T1000 (cell line): ENCODE measurements around the gene DYSF.
"Not testable (repeated sequence)": the region's sequence is repeated elsewhere in the genome, so short reads cannot be mapped to it uniquely, and the experiment has no call there.

Experiments
- DNase-seq: peaks from one replicate; lab custom pipeline; 2025; ENCODE audit warnings: mixed read lengths; lab: John Stamatoyannopoulos, UW

Gene DYSF

DNA sequence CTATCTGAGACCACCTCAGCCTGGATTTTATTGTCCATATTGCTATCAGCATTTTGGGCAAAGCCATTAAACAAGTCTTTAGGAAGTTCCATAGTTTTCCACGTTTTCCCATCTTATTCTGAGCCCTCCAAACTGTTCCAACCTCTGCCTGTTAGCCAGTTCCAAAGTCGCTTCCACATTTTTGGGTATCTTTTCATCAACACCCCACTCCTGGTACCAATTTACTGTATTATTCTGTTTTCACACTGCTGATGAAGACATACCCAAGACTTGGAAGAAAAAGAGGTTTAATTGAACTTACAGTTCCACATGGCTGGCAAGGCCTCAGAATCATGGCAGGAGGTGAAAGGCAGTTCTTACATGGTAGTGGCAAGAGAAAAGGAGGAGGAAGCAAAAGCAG lies 204.9 kb downstream of the DYSF start:
- not testable (repeated sequence) for DNase-seq

DNA sequence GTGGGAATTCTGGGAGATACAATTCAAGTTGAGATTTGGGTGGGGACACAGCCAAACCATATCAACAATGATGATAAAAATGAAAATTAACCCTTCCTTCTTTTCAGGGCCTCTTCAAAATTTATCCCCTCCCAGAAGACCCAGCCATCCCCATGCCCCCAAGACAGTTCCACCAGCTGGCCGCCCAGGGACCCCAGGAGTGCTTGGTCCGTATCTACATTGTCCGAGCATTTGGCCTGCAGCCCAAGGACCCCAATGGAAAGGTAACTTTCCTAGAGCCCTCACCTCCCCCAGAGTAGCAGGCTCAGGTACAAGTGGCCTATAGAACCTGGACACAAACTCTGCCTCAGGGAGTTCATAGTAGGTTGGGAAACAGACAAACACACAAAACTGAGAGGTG lies 205.4 kb downstream of the DYSF start:
- DNase-seq, result no peak

DNA sequence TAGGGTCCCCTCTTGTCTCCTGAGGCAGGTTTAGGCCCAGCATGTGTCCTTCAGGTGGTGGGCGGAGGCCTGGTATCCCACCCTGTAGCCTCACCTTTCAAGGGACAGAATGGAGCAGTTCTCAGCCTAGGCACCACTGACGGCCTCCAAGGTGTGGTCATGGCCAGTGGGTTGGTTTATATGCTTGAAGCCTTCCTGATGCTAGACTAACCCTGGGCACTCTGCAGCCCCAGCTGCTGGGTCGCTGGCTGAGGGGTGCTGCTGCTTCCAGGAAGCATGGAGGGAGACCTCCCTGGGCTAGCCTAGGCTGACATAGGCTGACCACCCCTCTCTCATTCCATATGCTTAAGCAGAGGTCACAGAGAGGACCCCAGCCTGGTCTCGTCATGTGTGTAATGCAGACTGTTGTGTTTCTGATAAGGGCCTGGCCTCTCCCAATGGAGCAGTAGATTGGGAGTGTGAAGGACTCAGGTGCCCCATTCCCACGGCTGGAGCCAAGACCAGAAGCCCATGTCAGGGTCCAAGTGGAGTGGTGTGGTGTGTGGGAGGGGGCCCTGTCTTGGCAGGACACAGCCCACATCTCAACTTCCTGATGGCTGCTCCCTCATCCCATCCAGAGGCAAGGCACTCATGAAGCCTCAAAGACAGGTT lies 206.6 kb downstream of the DYSF start:
- no peak for DNase-seq

DNA sequence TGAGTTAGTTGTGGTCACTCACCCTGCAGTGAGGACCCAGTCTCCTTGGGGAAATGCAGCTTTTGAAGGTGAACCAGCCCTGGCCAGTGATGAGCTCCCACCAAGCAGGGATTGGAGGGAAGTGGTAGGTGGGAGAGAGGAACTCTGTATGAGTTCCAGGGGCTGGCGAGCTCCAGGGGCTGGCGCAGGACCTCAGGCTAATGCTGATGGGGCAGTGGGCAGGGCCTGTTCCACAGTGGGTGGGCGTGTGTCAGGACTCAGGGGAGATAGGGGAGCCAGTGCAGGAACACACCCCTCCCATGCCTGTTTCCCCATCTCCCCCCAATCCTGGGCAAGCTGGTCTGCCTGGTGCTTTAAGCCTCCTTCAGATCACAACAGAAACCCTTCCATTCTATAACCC lies 208.4 kb downstream of the DYSF start:
- DNase-seq, result no peak

DNA sequence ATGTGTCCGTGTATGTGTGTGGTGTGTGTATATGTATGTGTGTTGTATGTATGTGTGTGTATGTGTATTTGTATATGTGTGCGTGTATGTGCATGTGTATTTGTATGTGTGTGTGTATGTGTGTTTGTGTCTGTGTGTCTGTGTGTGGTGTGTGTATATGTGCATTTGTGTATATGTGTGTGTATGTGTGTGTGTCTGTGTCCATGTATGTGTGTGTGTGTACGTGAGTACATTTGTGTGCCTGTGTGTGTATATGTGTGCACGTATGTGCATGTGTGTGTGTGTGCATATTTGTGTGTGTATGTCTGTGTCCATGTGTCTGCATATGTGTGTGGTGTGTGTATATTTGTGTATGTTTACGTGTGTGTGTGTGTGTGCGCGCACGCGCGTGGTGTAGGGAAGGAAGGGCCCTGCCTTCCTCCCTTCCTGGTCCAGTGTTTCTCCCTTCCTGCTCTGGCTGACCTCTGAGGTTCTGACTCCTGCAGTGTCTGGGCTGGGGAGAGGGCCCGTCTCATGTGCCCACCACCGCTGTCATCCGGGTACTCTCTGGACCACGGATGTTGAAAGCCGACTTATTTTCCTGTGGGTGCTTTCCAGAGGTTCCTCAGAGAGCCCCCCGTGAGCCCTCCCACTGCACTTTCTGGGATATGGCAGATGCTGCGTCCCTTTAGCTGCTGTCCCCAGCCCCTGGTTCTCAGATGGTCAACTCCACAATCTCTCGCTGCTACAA lies 209.5 kb downstream of the DYSF start:
- DNase-seq, result no peak

DNA sequence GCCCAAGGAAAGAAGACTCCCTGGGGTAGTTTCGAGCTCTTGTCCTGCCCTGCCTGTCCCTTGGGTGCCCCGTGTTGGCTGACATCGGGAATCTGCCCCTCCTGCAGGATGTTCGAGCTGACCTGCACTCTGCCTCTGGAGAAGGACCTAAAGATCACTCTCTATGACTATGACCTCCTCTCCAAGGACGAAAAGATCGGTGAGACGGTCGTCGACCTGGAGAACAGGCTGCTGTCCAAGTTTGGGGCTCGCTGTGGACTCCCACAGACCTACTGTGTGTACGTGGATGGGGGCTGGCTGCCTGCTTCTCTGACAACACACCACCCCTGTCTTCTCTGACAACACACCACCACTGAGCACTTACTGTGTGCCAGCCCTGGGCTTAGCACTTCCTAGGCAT lies 210.8 kb downstream of the DYSF start:
- no peak for DNase-seq

DNA sequence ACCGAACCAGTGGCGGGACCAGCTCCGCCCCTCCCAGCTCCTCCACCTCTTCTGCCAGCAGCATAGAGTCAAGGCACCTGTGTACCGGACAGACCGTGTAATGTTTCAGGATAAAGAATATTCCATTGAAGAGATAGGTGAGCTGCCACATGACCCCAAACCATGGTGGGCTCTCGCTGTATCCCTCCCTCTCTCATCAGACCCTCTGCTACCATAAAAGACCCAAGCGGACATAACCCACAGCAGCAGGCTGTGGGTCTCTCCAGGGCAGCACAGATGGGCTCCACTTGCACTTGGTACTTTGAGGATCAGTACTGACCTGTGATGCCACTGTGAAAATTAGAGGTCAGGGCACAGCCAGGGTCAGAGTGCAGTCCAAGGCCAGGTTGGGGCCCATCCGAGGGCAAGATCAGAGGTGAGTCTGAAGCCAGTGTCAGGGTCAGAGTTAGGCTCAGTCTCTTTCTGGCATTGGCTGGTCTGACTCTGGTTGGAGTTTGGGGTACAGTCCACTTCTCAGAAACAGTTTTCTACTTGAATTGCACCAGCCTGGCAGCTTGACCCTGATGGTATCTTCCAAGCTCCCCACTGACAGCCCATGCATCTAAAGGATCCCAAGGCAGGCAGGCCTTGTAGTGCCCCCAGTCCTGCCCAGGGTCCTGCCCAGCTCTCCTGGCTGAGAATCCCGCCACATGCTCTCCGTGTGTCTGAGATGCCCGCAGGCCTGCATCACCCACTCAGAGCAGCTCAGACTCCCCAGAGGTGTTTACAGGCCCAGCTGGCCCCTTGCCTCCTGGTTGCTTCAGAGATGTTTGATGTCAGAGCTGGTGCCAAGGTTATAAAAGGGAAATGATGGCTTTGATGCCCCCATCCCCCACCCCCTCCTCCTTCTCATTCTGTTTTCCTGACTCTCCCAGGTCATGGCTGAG lies 212.1 kb downstream of the DYSF start:
- no peak for DNase-seq

DNA sequence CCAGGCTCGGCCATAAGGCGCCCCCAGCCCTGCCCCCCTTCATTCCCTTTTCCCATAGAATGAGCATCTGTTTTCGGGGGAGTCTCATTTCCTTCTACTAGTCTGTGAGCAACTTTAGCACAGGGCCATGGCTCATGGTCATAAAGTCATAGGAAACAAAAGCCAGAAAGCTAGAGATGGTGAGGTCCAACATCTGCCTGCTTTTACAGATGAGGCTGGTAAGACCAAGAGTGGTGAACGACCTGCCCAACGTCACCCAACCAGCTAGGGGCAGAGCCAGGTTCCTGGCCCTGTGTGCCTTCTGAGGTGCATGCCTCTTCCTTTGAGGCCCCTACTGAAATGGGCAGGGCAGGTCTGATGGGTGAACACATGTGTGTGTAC lies 212.7 kb downstream of the DYSF start:
- no peak for DNase-seq

DNA sequence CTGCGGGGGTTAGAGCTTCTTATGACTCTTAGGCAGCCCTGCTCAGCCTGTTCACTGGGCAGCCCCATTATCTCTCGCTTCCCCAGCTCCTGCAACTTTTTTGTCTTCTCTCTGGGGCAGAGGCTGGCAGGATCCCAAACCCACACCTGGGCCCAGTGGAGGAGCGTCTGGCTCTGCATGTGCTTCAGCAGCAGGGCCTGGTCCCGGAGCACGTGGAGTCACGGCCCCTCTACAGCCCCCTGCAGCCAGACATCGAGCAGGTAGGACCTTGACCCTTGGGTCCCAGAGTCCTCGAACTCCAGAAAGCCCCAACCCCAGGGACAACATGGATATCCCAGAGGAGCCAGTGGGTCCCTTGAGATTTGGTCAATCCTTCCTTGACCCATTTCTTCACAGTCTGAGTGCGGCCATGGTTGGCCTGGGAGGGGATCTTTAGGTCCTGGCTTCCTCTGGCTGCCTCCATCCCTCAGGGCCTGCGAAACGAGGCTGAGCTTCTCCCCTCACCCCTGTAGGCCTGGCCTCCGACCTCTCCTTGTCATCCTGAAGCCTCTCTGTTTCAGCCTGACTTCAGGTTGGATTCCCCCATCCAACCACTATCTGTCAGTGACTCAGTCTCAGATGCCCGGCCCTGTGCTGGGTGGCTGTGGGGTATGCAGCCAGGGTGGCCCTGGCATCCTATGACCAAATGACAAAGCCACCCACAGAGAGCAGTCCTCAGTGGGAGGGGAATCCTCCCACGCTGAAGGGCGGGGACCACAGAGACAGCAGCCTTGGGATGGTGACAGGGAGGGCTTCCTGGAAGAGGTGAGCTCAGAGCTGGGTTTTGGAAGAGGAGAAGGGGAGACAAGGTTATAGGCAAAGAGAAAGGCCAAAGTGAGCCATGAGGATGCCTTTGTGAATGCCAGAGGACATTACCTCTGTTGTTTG lies 214.2 kb downstream of the DYSF start:
- no peak for DNase-seq

DNA sequence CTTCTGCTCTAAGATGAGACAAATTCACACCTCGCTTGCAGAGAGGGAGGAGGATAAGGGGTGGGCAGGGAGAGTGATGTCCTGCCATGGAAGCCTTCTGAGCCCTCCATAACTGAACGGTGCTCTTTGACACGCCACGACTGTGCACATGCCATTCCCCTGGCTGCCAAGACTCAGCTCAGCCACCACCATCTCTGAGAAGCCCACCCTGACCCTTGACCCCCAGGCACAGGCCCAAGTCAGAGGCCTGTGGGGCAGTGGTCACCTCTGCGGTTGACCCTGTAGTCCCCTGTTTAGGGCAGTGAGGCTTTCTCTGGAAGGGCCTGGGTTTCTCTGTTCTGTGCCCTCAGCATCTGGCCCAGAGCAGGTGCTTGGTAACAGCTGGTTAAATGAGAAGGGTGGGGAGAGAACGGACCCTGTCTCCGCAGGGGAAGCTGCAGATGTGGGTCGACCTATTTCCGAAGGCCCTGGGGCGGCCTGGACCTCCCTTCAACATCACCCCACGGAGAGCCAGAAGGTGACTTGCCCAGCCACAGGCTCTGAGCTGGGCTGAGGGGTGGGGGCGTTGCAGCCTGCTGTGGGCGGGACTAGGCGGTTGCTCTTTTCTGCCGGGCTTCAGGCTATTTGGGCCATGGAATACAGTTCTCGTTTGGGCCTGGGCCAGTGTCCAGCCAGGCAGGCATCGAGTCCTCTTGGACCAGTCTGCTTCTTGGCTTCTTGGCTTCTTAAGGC lies 215.1 kb downstream of the DYSF start:
- DNase-seq, result no peak

DNA sequence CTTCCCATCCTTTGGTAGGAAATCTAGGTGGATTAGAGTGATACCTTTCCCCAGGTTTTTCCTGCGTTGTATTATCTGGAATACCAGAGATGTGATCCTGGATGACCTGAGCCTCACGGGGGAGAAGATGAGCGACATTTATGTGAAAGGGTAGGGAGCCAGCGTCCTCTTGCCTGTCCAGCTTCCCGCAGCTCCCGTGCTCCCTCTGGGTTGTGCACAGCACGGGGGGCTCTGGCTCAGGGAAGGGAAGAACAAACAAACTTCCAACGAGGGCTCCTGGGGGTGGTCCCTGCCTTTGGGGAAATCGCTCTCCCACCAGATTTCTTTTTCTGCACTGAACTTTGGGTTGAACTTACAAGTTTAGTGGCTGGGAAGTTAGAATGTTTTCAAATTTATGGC lies 215.7 kb downstream of the DYSF start:
- DNase-seq, result no peak

DNA sequence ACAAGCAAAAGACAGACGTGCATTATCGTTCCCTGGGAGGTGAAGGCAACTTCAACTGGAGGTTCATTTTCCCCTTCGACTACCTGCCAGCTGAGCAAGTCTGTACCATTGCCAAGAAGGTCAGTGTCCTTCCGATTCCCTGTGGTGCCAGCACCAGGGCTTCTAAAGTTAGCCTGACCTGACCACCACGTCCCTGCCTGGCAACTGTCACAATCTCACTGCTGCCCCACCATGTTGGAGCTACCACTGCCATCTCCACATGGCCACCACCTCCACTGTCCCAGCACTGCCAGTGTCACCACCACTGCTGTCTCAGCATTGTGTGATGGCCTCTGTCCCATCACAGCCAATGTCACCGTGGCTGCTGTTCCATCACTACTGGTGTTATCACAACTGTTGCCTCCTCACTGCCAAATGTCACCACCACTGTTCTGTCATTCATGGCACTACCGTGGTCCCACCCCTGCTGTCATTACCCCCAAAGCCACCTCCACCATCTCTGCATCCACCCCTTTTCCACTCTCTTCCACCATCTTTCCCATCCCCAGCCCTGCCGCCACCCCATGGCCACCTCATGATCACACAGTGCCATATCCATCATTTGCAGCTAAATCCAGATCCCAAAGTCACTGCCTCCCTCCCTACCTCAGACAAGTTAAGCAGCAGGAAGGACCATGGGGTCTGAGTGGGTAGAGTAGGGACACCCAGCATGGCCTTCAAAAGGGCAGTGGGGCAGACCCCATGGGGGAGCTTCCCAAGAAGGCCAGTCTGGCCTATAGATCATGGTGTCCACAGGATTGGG lies 216.5 kb downstream of the DYSF start:
- DNase-seq, result no peak

DNA sequence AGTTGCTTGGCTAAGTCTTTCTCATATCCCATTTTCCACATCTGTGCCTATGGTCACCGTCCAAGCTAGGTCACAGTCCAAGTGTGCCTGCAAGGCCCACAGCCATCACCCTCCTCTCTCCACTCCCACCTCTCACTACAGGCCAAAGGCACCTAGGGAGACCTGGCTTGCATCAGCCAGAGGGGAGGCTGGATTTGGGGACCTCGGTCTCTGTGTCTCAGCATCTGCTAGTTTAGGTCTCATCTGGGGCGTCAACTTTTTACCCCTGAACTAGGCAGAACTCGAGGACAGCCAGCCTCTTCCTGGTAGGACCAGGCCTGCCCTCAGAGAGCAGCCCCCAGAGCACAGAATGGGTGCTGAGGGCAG lies 217.1 kb downstream of the DYSF start:
- no peak for DNase-seq

DNA sequence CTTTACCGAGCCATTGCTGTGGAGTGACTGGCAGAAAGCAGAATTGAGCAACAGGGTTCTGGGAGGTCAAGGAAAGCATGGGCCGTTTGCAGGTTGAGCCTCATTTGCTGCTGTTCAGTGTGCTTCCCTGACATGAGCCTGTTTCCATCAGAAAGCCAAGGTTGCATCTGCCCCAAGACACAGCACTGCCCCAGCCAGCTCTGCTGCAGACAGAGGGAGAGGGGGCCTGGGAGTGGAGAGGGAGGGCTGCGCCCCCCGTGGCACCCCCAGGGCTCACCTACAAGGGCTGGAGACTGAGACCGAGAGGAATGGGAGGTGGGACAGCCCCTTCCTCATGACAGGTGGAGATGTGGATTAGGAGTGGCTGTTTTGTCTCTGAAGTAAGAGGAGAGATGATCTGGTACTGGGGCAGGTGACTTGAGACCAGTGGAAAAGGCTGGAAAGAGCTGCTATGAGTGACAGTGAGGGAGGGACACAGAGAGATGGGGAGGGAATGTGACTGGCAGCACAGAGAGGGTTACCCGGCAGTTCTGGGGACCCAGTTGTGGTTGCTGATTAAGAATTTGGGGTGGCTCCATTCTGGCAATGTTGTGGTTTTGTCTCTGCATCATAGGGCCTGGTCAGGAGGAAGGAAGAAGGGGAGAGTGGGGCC lies 218.0 kb downstream of the DYSF start:
- no peak for DNase-seq

DNA sequence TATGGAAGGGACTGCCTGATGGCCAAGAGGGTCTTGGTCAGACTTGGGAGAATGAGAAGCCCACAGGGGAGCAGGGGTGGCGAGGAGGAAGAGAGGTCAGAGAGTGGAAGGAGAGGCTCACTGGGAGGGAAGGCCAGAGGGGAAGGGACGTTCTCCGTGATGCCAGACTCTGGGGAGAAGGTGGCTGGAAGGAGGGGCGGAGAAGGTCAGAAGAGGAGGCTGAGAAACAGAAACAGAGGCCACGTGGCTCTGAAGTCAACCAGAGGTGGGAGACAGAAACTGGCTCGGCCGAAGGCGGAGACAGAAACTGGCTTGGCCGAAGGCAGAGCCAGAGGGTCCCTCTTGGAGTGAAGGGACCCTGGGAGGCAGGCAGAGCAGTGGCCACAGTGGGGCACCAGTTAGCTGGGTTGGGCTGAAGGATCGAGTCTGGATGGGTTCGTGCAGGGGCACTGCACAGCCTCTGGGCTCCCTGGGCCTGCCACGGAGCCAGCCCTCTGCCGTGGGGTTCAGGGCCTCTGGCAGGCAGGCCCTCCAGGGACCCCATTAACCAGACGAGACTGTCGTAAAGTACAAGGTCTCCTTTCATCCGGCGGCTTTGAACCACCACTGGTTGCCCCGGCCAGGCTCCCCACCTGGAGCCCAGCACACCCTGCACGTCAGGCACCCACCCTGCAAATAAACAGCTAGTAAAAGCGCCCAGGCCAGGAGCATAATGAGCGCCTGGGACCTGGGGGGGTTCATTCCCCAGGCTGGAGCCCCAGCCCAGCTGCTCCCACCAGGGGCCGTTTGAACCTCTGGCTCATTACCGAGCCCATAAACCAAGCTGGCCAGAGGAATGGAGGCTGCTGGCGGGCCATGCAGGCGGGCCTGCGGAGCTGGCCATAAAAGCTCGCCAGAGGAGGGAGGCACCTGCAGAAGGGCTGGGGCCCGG lies 218.8 kb downstream of the DYSF start:
- DNase-seq, result no peak

DNA sequence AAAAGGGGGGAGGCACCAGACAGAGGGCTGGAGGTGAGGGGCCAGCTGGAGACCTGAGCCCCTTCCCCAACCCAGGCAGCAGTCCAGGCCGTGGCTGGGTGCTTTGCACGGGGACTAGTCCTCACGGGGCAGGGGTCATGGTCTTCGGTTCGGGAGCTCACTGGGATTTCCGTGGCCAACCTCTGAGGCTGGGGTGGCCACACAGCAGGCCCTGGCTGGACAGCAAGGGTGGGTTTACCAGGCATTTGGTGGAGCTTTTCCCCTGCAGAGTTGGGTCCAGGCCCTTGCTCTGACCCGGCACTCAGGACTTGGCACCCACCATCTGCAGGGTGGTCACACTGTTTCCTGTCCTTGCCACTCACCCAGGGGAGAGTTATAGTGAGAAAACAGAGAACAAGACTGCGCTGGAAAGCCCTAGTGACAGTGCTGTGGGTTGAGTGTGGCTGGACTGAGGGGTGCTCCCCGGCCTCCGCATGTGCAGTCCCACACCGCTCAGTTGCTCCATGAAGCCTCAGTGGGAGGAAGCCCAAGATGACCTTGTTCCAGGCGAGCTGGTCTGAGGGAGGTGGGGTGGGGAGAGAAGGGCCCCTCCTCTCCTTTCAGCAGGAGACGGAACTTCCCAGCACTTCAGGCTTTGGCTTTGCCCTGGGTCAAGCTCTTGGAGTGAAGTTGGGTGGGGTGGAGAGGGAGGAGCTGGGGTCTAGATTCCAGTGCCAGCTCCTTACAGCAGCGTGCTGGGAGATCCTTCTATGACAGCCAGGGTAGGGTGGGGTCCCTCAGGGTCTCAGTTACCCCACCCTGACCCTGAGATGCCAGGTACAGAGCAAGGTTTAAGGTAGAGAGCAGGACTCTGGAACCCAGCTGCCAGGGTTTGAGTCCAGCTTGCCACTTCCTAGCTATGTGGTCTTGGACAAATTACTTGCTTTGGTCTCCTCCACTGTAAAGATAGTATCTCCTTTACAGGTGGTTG lies 219.8 kb downstream of the DYSF start:
- DNase-seq, result no peak

DNA sequence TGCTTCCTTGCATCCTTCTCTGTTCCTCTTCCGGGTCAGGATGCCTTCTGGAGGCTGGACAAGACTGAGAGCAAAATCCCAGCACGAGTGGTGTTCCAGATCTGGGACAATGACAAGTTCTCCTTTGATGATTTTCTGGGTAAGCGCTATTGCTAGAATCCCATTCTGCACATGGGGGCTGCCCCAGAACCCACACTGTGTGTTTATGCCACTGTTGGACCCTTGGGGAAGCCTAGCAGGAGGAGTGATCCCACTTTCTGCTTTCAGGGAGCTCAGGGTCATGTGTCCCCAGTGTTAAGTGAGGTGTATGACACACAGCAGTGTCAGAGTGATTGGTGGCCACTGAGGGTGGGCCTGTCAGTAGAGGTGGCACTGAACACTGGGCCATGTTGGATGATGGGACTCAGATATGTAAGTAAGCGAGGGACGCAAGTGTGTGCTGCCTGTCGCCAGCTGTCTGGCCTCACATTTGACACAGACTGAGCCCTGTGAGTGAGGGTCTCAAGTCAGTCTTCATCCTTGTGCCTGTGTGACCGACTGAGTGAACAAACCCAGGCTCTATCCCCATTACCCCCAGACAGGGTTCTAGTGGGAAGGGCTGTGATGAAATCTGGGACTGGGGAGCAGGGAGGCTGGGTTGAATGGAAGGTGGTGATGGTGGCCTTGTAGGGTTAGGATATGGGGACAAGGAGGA lies 220.9 kb downstream of the DYSF start:
- no peak for DNase-seq
